GM12878 (cell line): ENCODE data around the gene PFKP. TPM values are rescaled to one million over a fixed set of nuclear protein-coding genes. Genes with fewer than 3 reads are reported as not detected.
A peak's percentile ranks its signal among the peaks of the same experiment; 100 is the strongest.

ENCODE experiments used
- ATAC-seq: fragments of 200-7000 bp; cut with Tn5 transposase; 3 replicates; pipeline ENCODE4 v1.9.1; 2020; ENCODE audit warnings: mild to moderate bottlenecking, moderate library complexity
- BruUV-seq: library from RNA; stranded (reverse); fragments of 400-500 nt; replicated peaks from 2 replicates; lab custom pipeline; 2021; lab: Mats Ljungman, UMichigan
- CTCF ChIA-PET: fragments of 300-600 bp; sonication (Branson Sonifier 250); formaldehyde crosslinking; extraction: SDS; loops from one replicate; lab custom pipeline; 2021; ENCODE audit warnings: inconsistent platforms; lab: Yijun Ruan, JAX
- POLR2A ChIA-PET: fragments of 350-600 bp; formaldehyde crosslinking; extraction: SDS; loops from one replicate; lab custom pipeline; 2021; ENCODE audit warnings: inconsistent platforms; lab: Charles Lee
- RAD21 ChIA-PET: fragments of 300-600 bp; sonication (Branson Sonifier 250); formaldehyde crosslinking; loops from one replicate; lab custom pipeline; 2023; ENCODE audit warnings: antibody characterized with exemption; ENCODE audit not compliant: unreplicated experiment; lab: Charles Lee
- SMC1A ChIA-PET: fragments of 300-600 bp; sonication (Branson Sonifier 250); formaldehyde crosslinking; loops from one replicate; lab custom pipeline; 2023; ENCODE audit not compliant: unreplicated experiment, uncharacterized antibody; lab: Charles Lee
- DNase-seq: peaks from one replicate; pipeline ENCODE4 v3.0.0-alpha.2; 2011; ENCODE audit warnings: low read depth, low spot score
- FAIRE-seq: peaks from 3 replicates; lab custom pipeline; 2011; peaks lifted over from hg19 to GRCh38; lab: Jason Lieb, UNC
- H2AFZ ChIP-seq: 2 replicates; pipeline ENCODE4 v1.6.0; 2011; ENCODE audit warnings: low read depth, low read length, control low read depth; ENCODE audit not compliant: control insufficient read depth
- H3K27ac ChIP-seq: 2 replicates; pipeline ENCODE4 v1.5.1; 2011; ENCODE audit warnings: control low read depth; ENCODE audit not compliant: control insufficient read depth, insufficient read depth
- H3K27me3 ChIP-seq, 2 experiments: replicated peaks in 1 of 2; 2 replicates each; pipeline versions ENCODE4 v1.6.0 to v1.6.1; 2011; ENCODE audit warnings: low read length in 1 of 2; ENCODE audit not compliant: control insufficient read depth in 2 of 2, insufficient read depth in 2 of 2
- H3K36me3 ChIP-seq, 2 experiments: 2 replicates each; pipeline ENCODE4 v1.5.1; 2011; ENCODE audit warnings: low read length in 1 of 2; ENCODE audit not compliant: control insufficient read depth in 2 of 2, insufficient read depth in 2 of 2
- H3K4me1 ChIP-seq: 2 replicates; pipeline ENCODE4 v1.6.1; 2011; ENCODE audit warnings: mild to moderate bottlenecking, low read length, moderate library complexity, mixed read lengths; ENCODE audit not compliant: control insufficient read depth, insufficient read depth
- H3K4me2 ChIP-seq: 2 replicates; pipeline ENCODE4 v1.6.0; 2011; ENCODE audit warnings: control low read depth; ENCODE audit not compliant: control insufficient read depth, insufficient read depth
- H3K4me3 ChIP-seq: fragments of 200-600 bp; sonication (generic); 2 replicates; pipeline ENCODE4 v1.5.1; 2016
- H3K79me2 ChIP-seq: 2 replicates; pipeline ENCODE4 v1.6.0; 2011; ENCODE audit warnings: low read length; ENCODE audit not compliant: control insufficient read depth, insufficient read depth
- H3K9ac ChIP-seq: 2 replicates; pipeline ENCODE4 v1.8.0; 2011; ENCODE audit warnings: low read length, control low read depth, mixed read lengths; ENCODE audit not compliant: control insufficient read depth, insufficient read depth
- H3K9me3 ChIP-seq: replicated peaks from 3 replicates; pipeline ENCODE4 v1.5.1; 2011; ENCODE audit warnings: mild to moderate bottlenecking, low read length; ENCODE audit not compliant: control insufficient read depth, insufficient read depth
- H4K20me1 ChIP-seq: 2 replicates; pipeline ENCODE4 v1.6.0; 2011; ENCODE audit not compliant: control insufficient read depth, insufficient read depth
- ATF2 ChIP-seq: IDR thresholded peaks from 2 replicates; pipeline ENCODE4 v1.6.1; 2012; ENCODE audit warnings: low read length, inconsistent platforms
- BCLAF1 ChIP-seq: fragments of 450-650 bp; IDR thresholded peaks from 2 replicates; pipeline ENCODE4 v1.6.1; 2017; ENCODE audit warnings: antibody characterized with exemption, mild to moderate bottlenecking, moderate library complexity
- BRCA1 ChIP-seq: IDR thresholded peaks from 2 replicates; pipeline ENCODE4 v1.6.1; 2011; ENCODE audit warnings: low read depth, low read length, improper control_type of control experiment
- CEBPZ ChIP-seq: fragments of 150-350 bp; IDR thresholded peaks from 2 replicates; pipeline ENCODE4 v1.6.1; 2016; ENCODE audit warnings: low read depth, low read length
- HCFC1 ChIP-seq: fragments of 150-350 bp; IDR thresholded peaks from 2 replicates; pipeline ENCODE4 v1.6.1; 2014; ENCODE audit warnings: low read length
- HDAC2 ChIP-seq: fragments of 200-600 bp; sonication (generic); IDR thresholded peaks from 2 replicates; pipeline ENCODE4 v1.6.1; 2017
- HDAC6 ChIP-seq: fragments of 200-600 bp; sonication (generic); IDR thresholded peaks from one replicate; pipeline ENCODE4 v1.8.0; 2017; ENCODE audit warnings: antibody characterized with exemption; ENCODE audit not compliant: unreplicated experiment
- IRF5 ChIP-seq: fragments of 450-650 bp; IDR thresholded peaks from 2 replicates; pipeline ENCODE4 v1.6.1; 2017; ENCODE audit warnings: borderline replicate concordance
- JUNB ChIP-seq: IDR thresholded peaks from 2 replicates; pipeline ENCODE4 v1.6.1; 2016; ENCODE audit warnings: antibody characterized with exemption, mild to moderate bottlenecking
- POLR2AphosphoS2 ChIP-seq: IDR thresholded peaks from 2 replicates; pipeline ENCODE4 v1.6.1; 2011; ENCODE audit warnings: low read depth, mild to moderate bottlenecking, low read length, improper control_type of control experiment, moderate library complexity
- RB1 ChIP-seq: fragments of 450-650 bp; formaldehyde crosslinking; IDR thresholded peaks from 2 replicates; pipeline ENCODE4 v1.6.1; 2017; ENCODE audit warnings: mild to moderate bottlenecking, borderline replicate concordance
- RUNX3 ChIP-seq: IDR thresholded peaks from 2 replicates; pipeline ENCODE4 v1.6.1; 2012; ENCODE audit warnings: low read length, inconsistent platforms
- SPI1 ChIP-seq: IDR thresholded peaks from 2 replicates; pipeline ENCODE4 v1.6.1; 2011; ENCODE audit warnings: low read depth, mild to moderate bottlenecking, low read length, moderate library complexity, borderline replicate concordance; ENCODE audit not compliant: insufficient read depth
- WGBS: methylation state at CpG from one replicate; pipeline ENCODE4 v1.1.6; 2016; ENCODE audit warnings: low lambda C conversion rate; ENCODE audit not compliant: insufficient replicate concordance, insufficient coverage; ENCODE audit errors: missing lambda C conversion rate; 5-methylcytosine and 5-hydroxymethylcytosine counted together
- in situ Hi-C: fragments of 300-500 bp; cut with MboI; formaldehyde crosslinking; loops from 9 replicates; pipeline ENCODE4 v1.14.3; 2018; ENCODE audit warnings: mixed read lengths
- intact Hi-C: fragments of 100-400 bp; cut with micrococcal nuclease; formaldehyde crosslinking; loops from one replicate; pipeline ENCODE4 v1.14.2; 2022; ENCODE audit not compliant: unreplicated experiment
- polyA plus RNA-seq, 11 experiments: library from polyadenylated mRNA; depleted of rRNA in 4 of 11; unstranded in 6 of 11; stranded (reverse) in 5 of 11; fragments of >200 nt; fragmentation: Nextera tagmentation in 4 of 11; fragmentation: Illumina TruSeq in 1 of 11; extraction: Ambion mirVana in 4 of 11; extraction: Trizol in 1 of 11; gene quantifications; 1 replicate in 1 of 11; 2 replicates in 10 of 11; pipeline versions ENCODE4 v1.2.1 to v1.2.3, GENCODE V29; 2011 to 2016; ENCODE audit warnings: inconsistent platforms in 2 of 11, missing spikeins in 2 of 11, low read depth in 1 of 11
- total RNA-seq, 4 experiments: library from RNA; depleted of rRNA in 3 of 4; stranded (reverse); fragments of >200 nt in 3 of 4; fragmentation: Illumina TruSeq in 1 of 4; extraction: Trizol in 1 of 4; gene quantifications; 2 replicates each; pipeline versions ENCODE4 v1.2.1 to v1.2.3, GENCODE V29; 2013 to 2021

PFKP gene
- total and polyA plus RNA-seq, 10 of the 15 experiments (the other 5 are each of a cell fraction or from before 2014, with no cell fraction given): 27.0 to 145 (median 95.7) TPM

DNA sequence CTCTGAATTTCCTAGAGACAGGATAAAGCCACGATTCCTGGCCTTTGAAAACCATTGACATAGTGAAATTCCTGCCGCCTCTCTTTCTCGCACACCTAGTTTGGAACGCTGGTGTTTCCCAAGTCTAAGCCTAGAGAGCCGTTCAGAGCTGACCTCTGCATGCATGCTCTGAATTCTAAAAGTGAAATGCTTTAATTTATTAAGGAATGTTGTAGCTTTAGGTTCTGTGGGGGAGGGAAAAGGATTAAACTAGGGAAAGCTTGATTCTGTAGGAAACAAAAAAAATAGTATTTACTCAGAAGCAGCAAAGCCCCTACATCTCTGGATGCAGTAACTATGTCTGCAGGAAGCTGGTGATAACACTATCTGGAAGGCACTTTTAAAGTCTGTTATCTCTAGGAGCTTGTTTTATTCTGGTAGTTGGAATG, 27.3 kb downstream of the PFKP start (continued):
- no peak for TF ChIP-seq CEBPZ

DNA sequence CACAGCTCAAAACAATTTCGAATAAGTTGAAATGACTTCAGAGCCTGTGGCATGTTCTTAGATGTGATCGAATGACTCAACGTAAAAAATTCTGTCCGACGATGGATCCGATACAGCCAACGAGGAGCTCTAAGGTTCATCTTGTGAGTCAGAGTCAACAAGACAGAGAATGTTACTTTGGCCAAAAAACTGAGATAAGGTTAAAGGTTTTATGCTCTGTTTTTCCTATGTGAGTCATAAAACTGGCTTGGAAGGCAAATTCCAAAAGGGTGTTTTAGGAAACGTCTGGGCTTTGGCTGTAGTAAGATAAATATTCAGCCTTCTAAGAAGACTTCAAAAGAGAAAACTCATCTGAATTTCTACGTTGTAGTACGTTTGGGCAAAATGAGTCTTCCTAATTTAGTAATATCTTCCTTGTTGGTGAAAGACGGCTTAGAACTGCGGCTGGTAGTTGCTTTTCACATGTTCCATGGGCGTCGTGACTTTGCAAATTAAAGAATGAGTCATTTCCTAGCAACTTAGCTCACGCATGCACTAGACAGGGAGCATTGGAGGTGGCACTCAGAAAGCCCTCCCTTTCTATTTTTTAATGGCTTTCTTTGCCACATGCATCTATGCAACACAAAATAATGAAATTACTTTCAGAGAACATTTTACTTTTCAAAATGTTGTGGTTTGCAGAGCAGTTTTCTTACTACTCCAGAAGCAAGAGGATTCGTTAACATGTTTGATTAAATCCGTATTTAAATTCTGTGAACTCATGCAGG, 28.2 kb downstream of the PFKP start:
- Histone ChIP-seq H3K79me2 (peaks cover 52% of the 10 kb centered on the region), H3K4me3 (peak overlapping the region; percentile 39; the same call in 1 of the 2 replicates), H3K27me3 (no peaks in the 10 kb centered on the region), H3K4me1 (peaks cover 26% of the 10 kb centered on the region), H2AFZ (no peak overlapping the region), H3K27ac (peak overlapping the region; percentile 21; the same call in 1 of the 2 replicates), H3K36me3 (peaks cover 15 to 32% of the 10 kb centered on the region in 2 experiments), H4K20me1 (peaks cover 4% of the 10 kb centered on the region; the same call in 1 of the 2 replicates), H3K4me2 (peak overlapping the region; percentile 12), H3K9me3 (no peaks in the 10 kb centered on the region), H3K9ac (no peak overlapping the region)
- in situ Hi-C loops (no loop called here), intact Hi-C loops (no loop called here)
- ChIA-PET CTCF (interaction anchor here (1.1 kb wide), 1 partner anchor 52 kb away, joined by 3 read pairs; no protein-coding TSS in a partner anchor), POLR2A (no interaction called here), RAD21 (no interaction called here), SMC1A (no interaction called here)
- BruUV-seq: no TSS peak
- peak; percentile 78 for FAIRE-seq
- peak; percentile 25 for DNase-seq
- 41% methylated on average over 17 of the region's 17 CpGs for WGBS
- peak; percentile 85 for ATAC-seq
- TF ChIP-seq HDAC2: no peak
- 0 out of 2 replicates have a peak, but pooled peaks have one; percentile 24 for TF ChIP-seq JUNB
- TF ChIP-seq HCFC1: no peak
- peak; percentile 83 for TF ChIP-seq RUNX3
- TF ChIP-seq POLR2AphosphoS2: no peak
- TF ChIP-seq BRCA1: no peak
- TF ChIP-seq IRF5: no peak
- TF ChIP-seq RB1: no peak
- TF ChIP-seq ATF2: peak; percentile 54; the same call in 1 of the 2 replicates
- no peak for TF ChIP-seq HDAC6
- no peak for TF ChIP-seq BCLAF1
- no peak for TF ChIP-seq SPI1
